ENCODE data around the gene MAP1B.

Gene MAP1B

GRCh38 chr5:72256536-72256935 is 149.3 kb downstream of the MAP1B start:
- TF ChIP-seq BHLHE40 (IDR thresholded peaks at IDR 0.05; ENCODE audit: borderline replicate concordance) (no peak), FOXM1 (IDR thresholded peaks at IDR 0.05; ENCODE audit: borderline replicate concordance) (no peak)
- POLR2A ChIA-PET: no interaction called here
- CTCF ChIA-PET: no interaction called here
- DNase-seq (ENCODE audit: extremely low spot score): no peak
